Spinal cord (tissue), 10 donors: ENCODE measurements around the gene CHM. TPM values are rescaled to one million over a fixed set of nuclear protein-coding genes. Genes with fewer than 3 reads are reported as not detected.
"Not testable (repeated sequence)": the region's sequence is repeated elsewhere in the genome, so short reads cannot be mapped to it uniquely, and the experiment has no call there.

Source experiments
- DNase-seq, 6 donors: peaks; one replicate each; pipeline versions ENCODE4 v3.0.0 to v3.0.0-alpha.2; 2013 to 2015; ENCODE audit warnings: low spot score in 6 of 6, low read depth in 4 of 6
- H3K27ac ChIP-seq: one replicate; pipeline ENCODE4 v1.5.1; 2013; ENCODE audit warnings: low read depth, low read length, control low read depth
- H3K27me3 ChIP-seq: one replicate; pipeline ENCODE4 v1.6.1; 2013; ENCODE audit warnings: low read length; ENCODE audit not compliant: control insufficient read depth, insufficient read depth
- H3K36me3 ChIP-seq: one replicate; pipeline ENCODE4 v1.6.1; 2013; ENCODE audit warnings: low read length; ENCODE audit not compliant: control insufficient read depth, insufficient read depth
- H3K4me1 ChIP-seq: one replicate; pipeline ENCODE4 v1.6.1; 2013; ENCODE audit warnings: low read length; ENCODE audit not compliant: control insufficient read depth, insufficient read depth
- H3K4me3 ChIP-seq: one replicate; pipeline ENCODE4 v1.5.1; 2013; ENCODE audit warnings: low read depth, low read length, control low read depth
- H3K9me3 ChIP-seq: one replicate; pipeline ENCODE4 v1.6.1; 2013; ENCODE audit warnings: low read length; ENCODE audit not compliant: control insufficient read depth, insufficient read depth
- WGBS: methylation state at CpG from one replicate; pipeline ENCODE4 v1.1.5; 2013; ENCODE audit warnings: missing lambda C conversion rate; ENCODE audit not compliant: insufficient coverage; 5-methylcytosine and 5-hydroxymethylcytosine counted together
- polyA plus RNA-seq, 2 donors: library from polyadenylated mRNA; unstranded; fragments of 120-200 nt; gene quantifications; one replicate each; pipeline ENCODE4 v1.2.1, GENCODE V29; 2013; ENCODE audit not compliant: insufficient read length in 2 of 2
- total RNA-seq, 2 donors: library from RNA; depleted of rRNA in 1 of 2; stranded (reverse); fragments of 120-200 nt in 1 of 2; fragments of >200 nt in 1 of 2; gene quantifications; one replicate each; pipeline versions ENCODE4 v1.2.3 to v1.2.4, GENCODE V29; 2013 to 2014
- donor health status: healthy.

Gene CHM
- total and polyA plus RNA-seq, 4 donors = 20.2 to 38.4 (median 22.9) TPM

DNA sequence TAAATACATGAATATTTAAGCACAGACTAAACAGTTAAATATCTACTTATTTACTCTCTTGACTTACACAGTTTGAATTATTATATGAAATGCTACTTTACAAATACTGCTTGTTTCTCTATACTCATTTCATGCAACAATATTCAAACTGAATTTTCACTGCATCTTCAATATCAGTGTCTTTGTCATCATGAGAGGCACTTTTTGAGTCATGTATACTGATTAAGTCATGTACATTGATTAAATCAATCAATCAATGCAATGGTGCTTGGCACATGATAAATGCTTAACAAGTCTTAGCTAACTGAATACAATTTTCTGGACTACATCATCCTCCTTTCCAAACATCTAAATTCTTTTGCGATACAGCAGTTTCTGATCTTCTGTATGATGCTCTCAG, 67.1 kb downstream of the CHM start:
- no CpG with 5 or more reads among the region's 1 CpG for WGBS
- no peak overlapping the region for H3K4me3 ChIP-seq
- no peak for DNase-seq
- H3K27ac ChIP-seq = no peak overlapping the region
- no peaks in the 10 kb centered on the region for H3K4me1 ChIP-seq
- no peaks in the 10 kb centered on the region for H3K36me3 ChIP-seq
- H3K9me3 ChIP-seq = no peaks in the 10 kb centered on the region
- H3K27me3 ChIP-seq = no peaks in the 10 kb centered on the region

DNA sequence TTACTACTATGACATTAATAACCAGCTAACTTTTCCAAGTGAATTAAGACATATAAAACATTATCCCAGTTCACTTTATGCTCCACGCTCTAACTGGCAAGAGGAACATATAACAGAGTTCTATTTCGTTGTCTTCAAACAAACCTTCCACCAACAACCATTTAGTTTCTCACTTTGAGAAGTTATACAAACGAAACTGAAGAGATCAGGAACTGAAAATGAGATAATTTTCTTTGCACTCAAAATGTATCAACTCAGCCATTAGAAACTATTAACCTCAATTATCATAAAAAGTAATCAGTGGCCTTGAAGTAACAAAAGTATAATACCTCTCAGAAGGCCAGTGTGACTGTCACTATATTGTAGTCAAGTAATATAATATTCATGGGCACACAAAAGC, 70.1 kb downstream of the CHM start:
- Histone ChIP-seq H3K36me3 (no peaks in the 10 kb centered on the region), H3K9me3 (no peaks in the 10 kb centered on the region), H3K4me3 (no peak overlapping the region), H3K4me1 (no peaks in the 10 kb centered on the region), H3K27ac (no peak overlapping the region), H3K27me3 (no peaks in the 10 kb centered on the region)
- no CpG with 5 or more reads among the region's 3 CpGs for WGBS
- DNase-seq = no peak

DNA sequence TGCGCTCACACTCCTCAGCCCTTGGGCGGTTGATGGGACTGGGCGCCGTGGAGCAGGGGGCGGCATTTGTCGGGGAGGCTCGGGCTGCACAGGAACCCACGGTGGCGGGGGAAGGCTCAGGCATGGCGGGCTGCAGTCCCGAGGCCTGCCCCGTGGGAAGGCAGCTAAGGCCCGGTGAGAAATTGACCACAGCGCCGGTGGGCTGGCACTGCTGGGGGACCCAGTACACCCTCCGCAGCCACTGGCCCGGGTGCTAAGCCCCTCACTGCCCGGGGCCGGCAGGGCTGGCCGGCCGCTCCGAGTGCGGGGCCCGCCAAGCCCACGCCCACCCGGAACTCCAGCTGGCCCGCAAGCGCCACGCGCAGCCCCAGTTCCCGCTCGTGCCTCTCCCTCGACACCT, 75.0 kb downstream of the CHM start:
- H3K9me3 ChIP-seq, H3K4me3 ChIP-seq, DNase-seq, H3K36me3 ChIP-seq, H3K27me3 ChIP-seq, H3K4me1 ChIP-seq, H3K27ac ChIP-seq: not testable (repeated sequence)
- WGBS = 96% methylated on average over 19 of the region's 33 CpGs

DNA sequence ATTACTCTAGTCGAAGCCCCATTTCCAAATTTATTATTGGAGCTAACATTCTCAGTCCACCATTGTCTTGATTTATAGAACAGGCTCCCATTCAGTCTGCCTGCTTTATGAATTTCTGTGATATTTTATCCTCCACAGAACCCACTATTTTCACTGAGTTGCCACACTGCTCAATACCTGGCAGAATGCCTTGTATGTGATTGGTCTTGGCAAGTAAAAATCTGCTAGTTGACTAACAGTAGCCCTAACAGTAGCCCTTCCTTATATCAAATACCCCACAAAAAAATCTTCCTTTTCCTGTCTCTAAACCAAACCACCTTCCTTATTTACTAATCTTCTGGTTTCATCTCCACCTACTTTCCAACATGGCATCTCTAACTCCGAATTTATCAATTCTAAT, 82.6 kb downstream of the CHM start:
- 58% methylated on average over 2 of the region's 2 CpGs for WGBS
- Histone ChIP-seq H3K4me1 (no peaks in the 10 kb centered on the region), H3K36me3 (no peaks in the 10 kb centered on the region), H3K27ac (no peak overlapping the region), H3K9me3 (no peaks in the 10 kb centered on the region), H3K4me3 (no peak overlapping the region), H3K27me3 (no peaks in the 10 kb centered on the region)
- DNase-seq = no peak

DNA sequence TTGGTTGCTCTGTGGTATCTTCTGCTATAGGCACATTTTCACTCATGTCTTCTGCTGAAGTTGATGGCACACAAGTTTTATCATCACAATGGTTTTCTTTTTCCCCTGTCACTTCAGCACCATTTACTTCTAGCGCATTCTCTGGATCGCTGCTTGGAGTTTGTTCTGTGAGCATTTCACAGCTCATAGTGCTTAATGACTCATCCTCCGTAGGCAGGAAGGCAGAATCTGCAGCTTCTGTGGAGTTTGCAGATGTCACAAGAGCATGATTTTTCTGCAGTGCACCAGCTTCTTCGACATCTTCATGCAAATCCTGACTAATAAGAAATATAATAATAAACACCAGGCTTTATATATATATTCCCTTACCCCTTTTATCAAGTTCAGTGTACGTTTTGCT, 83.6 kb downstream of the CHM start:
- Histone ChIP-seq H3K27me3 (no peaks in the 10 kb centered on the region), H3K9me3 (no peaks in the 10 kb centered on the region), H3K4me3 (no peak overlapping the region), H3K27ac (no peak overlapping the region), H3K36me3 (no peaks in the 10 kb centered on the region), H3K4me1 (no peaks in the 10 kb centered on the region)
- DNase-seq = peak in 1 of 6 donors; percentile 56
- 65% methylated on average over 3 of the region's 5 CpGs for WGBS

DNA sequence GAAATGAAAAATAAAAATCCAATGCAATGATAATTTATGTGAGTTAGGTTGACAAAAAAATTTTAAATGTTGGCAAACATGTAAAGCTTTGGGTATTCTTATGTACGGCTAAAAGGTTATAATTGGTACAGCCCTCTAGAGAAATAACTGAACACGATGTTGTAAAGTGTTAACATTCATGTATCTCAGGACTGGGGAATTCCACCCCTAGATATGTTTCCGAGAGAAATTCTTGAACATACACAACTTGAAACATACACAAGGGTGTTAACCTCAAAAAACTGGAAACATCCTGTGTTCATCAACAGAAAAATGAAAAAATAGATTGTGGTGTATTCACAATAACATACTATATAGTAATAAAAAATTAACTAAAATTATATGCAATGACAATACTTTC, 91.8 kb downstream of the CHM start:
- Histone ChIP-seq H3K27ac (no peak overlapping the region), H3K9me3 (peaks cover 8% of the 10 kb centered on the region), H3K4me3 (no peak overlapping the region), H3K27me3 (no peaks in the 10 kb centered on the region), H3K4me1 (no peaks in the 10 kb centered on the region), H3K36me3 (no peaks in the 10 kb centered on the region)
- no peak for DNase-seq
- WGBS = 100% methylated on average over 1 of the region's 3 CpGs

DNA sequence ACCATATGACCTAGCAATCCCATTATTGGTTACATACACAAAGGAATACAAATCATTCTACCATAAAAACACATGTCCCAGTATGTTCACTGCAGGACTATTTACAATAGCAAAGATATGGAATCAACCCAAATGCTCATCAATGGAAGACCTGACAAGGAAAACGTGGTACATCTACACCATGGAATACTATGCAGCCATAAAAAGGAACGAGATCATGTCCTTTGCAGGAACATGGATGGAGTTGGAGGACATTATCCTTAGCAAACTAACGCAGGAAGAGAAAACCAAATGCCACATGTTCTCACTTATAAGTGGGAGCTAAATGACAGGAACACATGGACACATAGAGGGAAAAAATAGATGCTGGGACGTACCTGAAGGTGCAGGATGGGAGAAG, 102.6 kb downstream of the CHM start:
- not testable (repeated sequence) for H3K4me1 ChIP-seq, H3K9me3 ChIP-seq, H3K27me3 ChIP-seq, H3K4me3 ChIP-seq, DNase-seq, H3K36me3 ChIP-seq, H3K27ac ChIP-seq
- no CpG with 5 or more reads among the region's 4 CpGs for WGBS

DNA sequence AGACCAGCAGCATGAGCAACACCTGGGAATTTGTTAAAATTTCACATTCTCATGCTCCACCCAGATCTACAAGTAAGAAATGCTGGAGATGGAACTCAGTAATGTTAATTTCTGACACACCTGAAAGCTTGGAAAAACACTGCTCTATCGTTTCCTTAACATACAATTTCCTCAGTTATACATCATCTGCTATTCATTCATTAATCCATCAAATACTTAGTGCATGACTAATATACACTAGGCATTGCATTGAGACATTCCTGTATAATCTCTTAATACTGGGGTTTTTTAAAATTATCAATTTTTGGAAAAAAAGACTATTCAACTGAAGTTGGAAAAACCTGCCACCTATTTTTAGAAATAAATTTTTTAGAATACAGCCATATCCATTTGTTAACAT, 106.1 kb downstream of the CHM start:
- Histone ChIP-seq H3K4me1 (no peaks in the 10 kb centered on the region), H3K36me3 (no peaks in the 10 kb centered on the region), H3K27ac (no peak overlapping the region), H3K27me3 (no peaks in the 10 kb centered on the region), H3K9me3 (peaks cover 2% of the 10 kb centered on the region), H3K4me3 (no peak overlapping the region)
- no CpG with 5 or more reads among the region's 1 CpG for WGBS
- DNase-seq = no peak

DNA sequence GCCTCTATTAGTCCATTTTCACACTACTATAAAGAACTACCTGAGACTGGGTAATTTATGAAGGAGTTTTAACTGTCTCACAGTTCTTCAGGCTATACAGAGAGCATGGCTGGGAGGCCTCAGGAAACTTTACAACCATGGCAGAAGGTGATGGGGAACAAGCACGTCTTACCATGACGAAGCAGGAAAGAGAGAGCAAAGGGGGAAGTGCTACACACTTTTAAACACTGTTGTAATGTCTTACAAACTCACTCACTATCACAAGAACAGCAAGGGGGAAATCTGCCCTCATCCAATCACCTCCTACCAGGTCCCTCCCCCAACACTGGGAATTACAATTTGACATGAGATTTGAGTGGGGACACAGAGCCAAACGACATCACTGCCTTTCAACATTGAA, 107.4 kb downstream of the CHM start:
- H3K27ac ChIP-seq, H3K36me3 ChIP-seq, H3K27me3 ChIP-seq, H3K4me3 ChIP-seq, H3K4me1 ChIP-seq, H3K9me3 ChIP-seq, DNase-seq: not testable (repeated sequence)
- WGBS = no CpG with 5 or more reads among the region's 3 CpGs

DNA sequence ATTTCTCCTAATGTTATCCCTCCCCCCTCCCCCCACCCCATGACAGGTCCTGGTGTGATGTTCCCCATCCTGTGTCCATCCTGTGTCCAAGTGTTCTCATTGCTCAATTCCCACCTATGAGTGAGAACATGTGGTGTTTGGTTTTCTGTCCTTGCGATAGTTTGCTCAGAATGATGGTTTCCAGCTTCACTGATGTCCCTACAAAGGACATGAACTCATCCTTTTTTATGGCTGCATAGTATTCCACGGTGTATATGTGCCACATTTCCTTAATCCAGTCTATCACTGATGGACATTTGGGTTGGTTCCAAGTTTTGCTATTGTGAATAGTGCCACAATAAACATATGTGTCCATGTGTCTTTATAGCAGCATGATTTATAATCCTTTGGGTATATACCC, 113.0 kb downstream of the CHM start:
- not testable (repeated sequence) for H3K4me3 ChIP-seq, H3K27me3 ChIP-seq, DNase-seq, H3K9me3 ChIP-seq, H3K36me3 ChIP-seq, H3K27ac ChIP-seq, H3K4me1 ChIP-seq
- WGBS = no CpG with 5 or more reads among the region's 2 CpGs
